K562 (cell line): ENCODE results near the gene RAB31. TPM values are rescaled to one million over a fixed set of nuclear protein-coding genes. Genes with fewer than 3 reads are reported as not detected.

Experiments
- BHLHE40 ChIP-seq: IDR thresholded peaks from 2 replicates; pipeline ENCODE4 v1.6.1; 2011; ENCODE audit warnings: low read length, improper control_type of control experiment
- CCNT2 ChIP-seq: IDR thresholded peaks from 2 replicates; pipeline ENCODE4 v1.6.1; 2011; ENCODE audit warnings: borderline replicate concordance, low read depth, mild to moderate bottlenecking, moderate library complexity, mixed read lengths, low read length; ENCODE audit not compliant: insufficient read length; ENCODE audit errors: extremely low read depth
- CREB1 ChIP-seq, 2 experiments: sonication (generic) in 1 of 2; formaldehyde crosslinking in 1 of 2; IDR thresholded peaks; 2 replicates each; pipeline versions ENCODE4 v1.6.1 to v1.8.0; 2012 to 2022; ENCODE audit warnings: inconsistent platforms in 1 of 2, mild to moderate bottlenecking in 1 of 2, missing genetic modification reagents in 1 of 2, moderate library complexity in 1 of 2
- CREB3L1 ChIP-seq: fragments of 450-650 bp; IDR thresholded peaks from 2 replicates; pipeline ENCODE4 v1.6.1; 2014; ENCODE audit warnings: low read depth, mild to moderate bottlenecking, moderate library complexity, borderline replicate concordance
- CREM ChIP-seq: IDR thresholded peaks from 2 replicates; pipeline ENCODE4 v1.6.1; 2014; ENCODE audit warnings: antibody characterized with exemption, low read depth
- GTF2F1 ChIP-seq: IDR thresholded peaks from 2 replicates; pipeline ENCODE4 v1.6.1; 2011; ENCODE audit warnings: low read depth, low read length, improper control_type of control experiment
- NCOA1 ChIP-seq: fragments of 450-650 bp; IDR thresholded peaks from 2 replicates; pipeline ENCODE4 v1.6.1; 2016; ENCODE audit warnings: low read depth
- RBM22 ChIP-seq: fragments of 200-400 bp; formaldehyde crosslinking; IDR thresholded peaks from 2 replicates; pipeline ENCODE4 v1.6.1; 2018; ENCODE audit warnings: low read length, low read depth; ENCODE audit not compliant: poor library complexity, severe bottlenecking
- RFX1 ChIP-seq: fragments of 450-650 bp; IDR thresholded peaks from 2 replicates; pipeline ENCODE4 v1.6.1; 2016; ENCODE audit warnings: mild to moderate bottlenecking, moderate library complexity
- VEZF1 ChIP-seq: fragments of 200-800 bp; sonication (Bioruptor generic); IDR thresholded peaks from 2 replicates; pipeline ENCODE4 v1.6.1; 2017; ENCODE audit warnings: missing genetic modification characterization, missing compliant biosample characterization
- WHSC1 ChIP-seq: IDR thresholded peaks from one replicate; pipeline ENCODE4 v1.6.1; 2012; ENCODE audit warnings: low read length, control low read depth, inconsistent platforms
- ZNF318 ChIP-seq, 2 experiments: fragments of 450-650 bp; IDR thresholded peaks; 2 replicates each; pipeline ENCODE4 v1.6.1; 2016; ENCODE audit warnings: mild to moderate bottlenecking in 2 of 2, borderline replicate concordance in 1 of 2, low read depth in 1 of 2, moderate library complexity in 1 of 2
- ZNF511 ChIP-seq: sonication (generic); formaldehyde crosslinking; IDR thresholded peaks from 2 replicates; pipeline ENCODE4 v1.8.0; 2022; ENCODE audit warnings: mild to moderate bottlenecking, missing genetic modification reagents
- ZNF584 ChIP-seq: fragments of 200-800 bp; sonication (Bioruptor generic); IDR thresholded peaks from 2 replicates; pipeline ENCODE4 v1.6.1; 2016; ENCODE audit warnings: low read depth, mild to moderate bottlenecking, missing genetic modification characterization, missing compliant biosample characterization
- ZNF764 ChIP-seq: fragments of 250-450 bp; sonication (Bioruptor Pico); IDR thresholded peaks from 2 replicates; pipeline ENCODE4 v1.4.0; 2020; ENCODE audit warnings: low read depth, mild to moderate bottlenecking, moderate library complexity
- ZNF780A ChIP-seq: fragments of 250-450 bp; sonication (Bioruptor Pico); IDR thresholded peaks from 2 replicates; pipeline ENCODE4 v1.5.0; 2021; ENCODE audit warnings: mild to moderate bottlenecking
- polyA plus RNA-seq, 8 experiments: library from polyadenylated mRNA; depleted of rRNA in 4 of 8; stranded (reverse) in 5 of 8; unstranded in 3 of 8; fragments of >200 nt; fragmentation: Nextera tagmentation in 2 of 8; fragmentation: Illumina TruSeq in 1 of 8; extraction: Ambion mirVana in 2 of 8; extraction: Trizol in 1 of 8; gene quantifications; 2 replicates each; pipeline versions ENCODE4 v1.2.1 to v1.2.3, GENCODE V29; 2011 to 2014; ENCODE audit warnings: inconsistent platforms in 1 of 8, missing spikeins in 1 of 8
- total RNA-seq, 7 experiments: library from RNA; depleted of rRNA in 6 of 7; stranded (reverse); fragments of >200 nt in 6 of 7; fragmentation: Illumina TruSeq in 2 of 7; extraction: Trizol in 2 of 7; gene quantifications; 2 replicates each; pipeline versions ENCODE4 v1.2.1 to v1.2.3, GENCODE V29; 2011 to 2021; ENCODE audit warnings: low replicate concordance in 1 of 7

RAB31 gene
- total and polyA plus RNA-seq, 9 of the 15 experiments (the other 6 are each of a cell fraction or from before 2014, with no cell fraction given) = 20.7 to 70.4 (median 41.3) TPM

GRCh38 chr18:9708057-9708433 lies at the start of gene RAB31 (continued):
- TF ChIP-seq ZNF318 (IDR thresholded peaks at IDR 0.05; ENCODE audit: borderline replicate concordance in 1 of 2, low read depth in 1 of 2) = no peak
- TF ChIP-seq NCOA1 = no peak
- no peak for TF ChIP-seq RBM22
- TF ChIP-seq CREB1 (IDR thresholded peaks at IDR 0.05) = peak; percentile 75; the same call in 1 of the 2 replicates
- TF ChIP-seq CREB1 (CRISPR knock-in tag; IDR thresholded peaks at IDR 0.05) = no peak
- TF ChIP-seq CREM = peak; percentile 78
- no peak for TF ChIP-seq ZNF764 (CRISPR knock-in tag)
- no peak for TF ChIP-seq WHSC1
- TF ChIP-seq ZNF780A (CRISPR knock-in tag) = no peak
- TF ChIP-seq VEZF1 (CRISPR knock-in tag) = peak; percentile 85
- TF ChIP-seq BHLHE40 = peak; percentile 59
- TF ChIP-seq RFX1 = no peak
- TF ChIP-seq CCNT2 = peak; percentile 95
- 0 out of 2 replicates have a peak, but pooled peaks have one; percentile 57 for TF ChIP-seq ZNF584 (CRISPR knock-in tag)
- TF ChIP-seq CREB3L1 = peak; percentile 4; the same call in 1 of the 2 replicates
- TF ChIP-seq ZNF511 (CRISPR knock-in tag) = no peak
- no peak for TF ChIP-seq GTF2F1
